Measurements from ENCODE around the gene TRAK1.

Gene TRAK1

GRCh38 chr3:42143440-42143839 is 52.3 kb downstream of the TRAK1 start:
- no peaks in the 10 kb centered on the region for H3K9me3 ChIP-seq (ENCODE audit: severe bottlenecking)
- H3K27ac ChIP-seq, result no peak overlapping the region
- TF ChIP-seq CTCF (IDR thresholded peaks at IDR 0.05; ENCODE audit: low read depth, low read length), result no peak

GRCh38 chr3:42144209-42144608 is 53.1 kb downstream of the TRAK1 start:
- Histone ChIP-seq H3K27ac (no peak overlapping the region), H3K4me3 (ENCODE audit: low read depth, low read length) (no peak overlapping the region), H3K36me3 (no peaks in the 10 kb centered on the region), H3K27me3 (ENCODE audit: insufficient read depth, low read depth, severe bottlenecking) (no peaks in the 10 kb centered on the region), H3K9me3 (ENCODE audit: severe bottlenecking) (no peaks in the 10 kb centered on the region)
- no peak for TF ChIP-seq CTCF (IDR thresholded peaks at IDR 0.05; ENCODE audit: low read depth, low read length)
- no peak for DNase-seq

More at GRCh38 chr3:42143440-42143839, 52.3 kb downstream of the TRAK1 start:
- Histone ChIP-seq H3K4me3 (ENCODE audit: low read depth, low read length) (no peak overlapping the region), H3K36me3 (no peaks in the 10 kb centered on the region), H3K27me3 (ENCODE audit: insufficient read depth, low read depth, severe bottlenecking) (no peaks in the 10 kb centered on the region)
- DNase-seq, result no peak

GRCh38 chr3:42148086-42148848 is 57.1 kb downstream of the TRAK1 start:
- H3K4me3 ChIP-seq (ENCODE audit: low read depth, low read length), result no peak overlapping the region

GRCh38 chr3:42148982-42149432 is 57.9 kb downstream of the TRAK1 start:
- TF ChIP-seq CTCF (IDR thresholded peaks at IDR 0.05; ENCODE audit: low read depth, low read length), result no peak
- Histone ChIP-seq H3K36me3 (no peaks in the 10 kb centered on the region), H3K9me3 (ENCODE audit: severe bottlenecking) (no peaks in the 10 kb centered on the region), H3K27me3 (ENCODE audit: insufficient read depth, low read depth, severe bottlenecking) (no peaks in the 10 kb centered on the region), H3K4me3 (ENCODE audit: low read depth, low read length) (no peak overlapping the region), H3K27ac (no peak overlapping the region)
- DNase-seq, result no peak

More at GRCh38 chr3:42148086-42148848, 57.1 kb downstream of the TRAK1 start:
- H3K9me3 ChIP-seq (ENCODE audit: severe bottlenecking), result no peaks in the 10 kb centered on the region
- no peak for DNase-seq
- no peak overlapping the region for H3K27ac ChIP-seq
- no peaks in the 10 kb centered on the region for H3K27me3 ChIP-seq (ENCODE audit: insufficient read depth, low read depth, severe bottlenecking)
- no peaks in the 10 kb centered on the region for H3K36me3 ChIP-seq
- no peak for TF ChIP-seq CTCF (IDR thresholded peaks at IDR 0.05; ENCODE audit: low read depth, low read length)

- Histone ChIP-seq H3K36me3 (no peaks in the 10 kb centered on the region), H3K27ac (no peak overlapping the region), H3K9me3 (ENCODE audit: severe bottlenecking) (no peaks in the 10 kb centered on the region), H3K27me3 (ENCODE audit: insufficient read depth, low read depth, severe bottlenecking) (no peaks in the 10 kb centered on the region), H3K4me3 (ENCODE audit: low read depth, low read length) (no peak overlapping the region)
- DNase-seq, result no peak
- TF ChIP-seq CTCF (IDR thresholded peaks at IDR 0.05; ENCODE audit: low read depth, low read length), result no peak
Measured at GRCh38 chr3:42149532-42149931, 58.4 kb downstream of the TRAK1 start.

GRCh38 chr3:42149975-42150374 is 58.8 kb downstream of the TRAK1 start:
- Histone ChIP-seq H3K27me3 (ENCODE audit: insufficient read depth, low read depth, severe bottlenecking) (no peaks in the 10 kb centered on the region), H3K36me3 (no peaks in the 10 kb centered on the region), H3K4me3 (ENCODE audit: low read depth, low read length) (no peak overlapping the region), H3K27ac (no peak overlapping the region), H3K9me3 (ENCODE audit: severe bottlenecking) (no peaks in the 10 kb centered on the region)
- TF ChIP-seq CTCF (IDR thresholded peaks at IDR 0.05; ENCODE audit: low read depth, low read length), result no peak
- DNase-seq, result no peak
